Heart left ventricle (tissue), 16 donors: Measurements from ENCODE around the gene RETN. TPM values are rescaled to one million over a fixed set of nuclear protein-coding genes. Genes with fewer than 3 reads are reported as not detected.

ENCODE experiments used
- ATAC-seq, 4 donors: fragments of 200-7000 bp; cut with Tn5 transposase; one replicate each; pipeline ENCODE4 v1.9.1; 2020 to 2022; ENCODE audit warnings: moderate library complexity in 4 of 4, mild to moderate bottlenecking in 3 of 4, moderate number of reproducible peaks in 1 of 4
- DNase-seq, 5 donors: peaks; one replicate each; pipeline ENCODE4 v3.0.0-alpha.2; 2020
- H3K27ac ChIP-seq, 12 donors: fragments of 200-600 bp; sonication (generic) in 4 of 12; one replicate each; pipeline versions ENCODE4 v1.5.0 to v1.8.0; 2016 to 2022; ENCODE audit warnings: mild to moderate bottlenecking in 2 of 12
- H3K27me3 ChIP-seq, 9 donors: fragments of 200-600 bp; sonication (generic) in 2 of 9; one replicate each; pipeline versions ENCODE4 v1.5.1 to v1.8.0; 2016 to 2022; ENCODE audit warnings: mild to moderate bottlenecking in 3 of 9
- H3K36me3 ChIP-seq, 9 donors: fragments of 200-600 bp; sonication (generic) in 2 of 9; one replicate each; pipeline versions ENCODE4 v1.5.0 to v1.8.0; 2018 to 2022; ENCODE audit warnings: mild to moderate bottlenecking in 2 of 9
- H3K4me1 ChIP-seq, 12 donors: fragments of 200-600 bp; sonication (generic) in 4 of 12; one replicate each; pipeline versions ENCODE4 v1.5.0 to v1.8.0; 2016 to 2022; ENCODE audit warnings: mild to moderate bottlenecking in 3 of 12
- H3K4me3 ChIP-seq, 12 donors: fragments of 200-600 bp; sonication (generic) in 4 of 12; one replicate each; pipeline versions ENCODE4 v1.5.0 to v1.8.0; 2017 to 2022; ENCODE audit warnings: mild to moderate bottlenecking in 9 of 12, moderate library complexity in 4 of 12
- H3K9me3 ChIP-seq, 12 donors: fragments of 200-600 bp; sonication (generic) in 4 of 12; one replicate each; pipeline versions ENCODE4 v1.5.0 to v1.8.0; 2016 to 2022; ENCODE audit warnings: mild to moderate bottlenecking in 1 of 12
- POLR2A ChIP-seq, 2 donors: fragments of 450-650 bp; IDR thresholded peaks; one replicate each; pipeline ENCODE4 v1.6.1; 2017; ENCODE audit warnings: antibody characterized with exemption in 2 of 2, mild to moderate bottlenecking in 2 of 2, moderate library complexity in 2 of 2
- WGBS, 4 donors: extraction: QIAGEN DNeasy Blood & Tissue Kit in 2 of 4; methylation state at CpG; one replicate each; pipeline versions ENCODE4 v1.1.5 to v1.1.7; 2013 to 2018; 5-methylcytosine and 5-hydroxymethylcytosine counted together
- intact Hi-C, 10 donors: fragments of 100-400 bp; cut with DNase I; formaldehyde crosslinking; loops; one replicate each; pipeline versions ENCODE4 v1.11.1 to v1.14.2; 2022
- polyA plus RNA-seq, 2 donors: library from polyadenylated mRNA; stranded (reverse); fragments of 200-250 nt; gene quantifications; one replicate each; pipeline ENCODE4 v1.2.3, GENCODE V29; 2013
- total RNA-seq, 9 donors: library from RNA; depleted of rRNA in 2 of 9; stranded (reverse); fragments of >200 nt in 2 of 9; fragmentation: NEBNext Ultra II Directional in 3 of 9; extraction: Animal tissue kit (Norgen Biotek cat#: 25700) in 3 of 9; gene quantifications; one replicate each; pipeline versions ENCODE4 v1.1.0 to v1.2.4, GENCODE V29; 2016 to 2023
- TF ChIP-seq, protein P1 (sequence below), 12 donors: fragments of 200-600 bp; sonication (generic) in 4 of 12; IDR thresholded peaks; one replicate each; pipeline versions ENCODE4 v1.5.0 to v1.8.0; 2018 to 2022; ENCODE audit warnings: antibody characterized with exemption in 12 of 12, mild to moderate bottlenecking in 5 of 12
- donor health status: ischemic (EF 13 %, LVEDD 7.1; RV severe dilation, severe dysfunction).
- donor health status: healthy with polysubstance abuse.
- donor health status: DM: no; HTN: yes; CAD: no.
- donor health status: DM: no; HTN: no; CAD: no.
- donor health status: ischemic (EF 25% LVEDD 6.9; RV normal size, moderate dysfunction).
- donor health status: ischemic (EF 25% LVEDD 5.7; RV mildly dilated, moderate dysfunction).
- donor health status: healthy.
- donor health status: DM: yes; HTN: yes; CAD: no.
- donor health status: ischemic (EF 35%, LVEDD 5.7; RV mildly dilated, moderate dysfunction).
- donor health status: nonischemic (EF 11% LVEDD 7.7; RV severe dilation, severe dysfunction).
- donor health status: DM: yes; HTN: yes; CAD: no.
- donor health status: PGD.
- donor health status: ischemic (EF 29% LVEDD 5.4; RV normal size, mild dysfunction).
- donor health status: nonischemic (EF 23%, LVEDD 6.1; RV moderate dilation, normal function).

Gene RETN
- total and polyA plus RNA-seq, 11 donors = 2.6 to 9.2 (median 4.8) TPM; not detected in 8

DNA sequence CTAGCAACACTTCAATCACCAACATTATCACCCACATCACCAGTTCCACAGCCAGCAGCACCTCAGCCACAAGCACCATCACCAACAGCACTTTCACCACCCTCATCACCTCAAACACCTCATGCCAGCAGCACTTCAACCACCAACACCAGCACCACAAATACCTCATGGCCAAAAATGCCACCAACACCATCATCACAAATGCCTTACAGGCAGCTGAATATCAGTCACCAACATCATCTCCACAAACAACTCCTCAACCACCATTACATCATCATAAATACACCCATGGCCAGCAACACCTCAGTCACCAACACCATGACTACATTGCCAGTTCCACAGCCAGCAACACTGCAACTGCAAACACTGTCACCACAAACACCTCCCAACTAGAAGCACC is 22.6 kb downstream of the RETN start:
- intact Hi-C loops = no loop called here
- Histone ChIP-seq H3K4me3 (no peak overlapping the region), H3K27ac (no peak overlapping the region), H3K9me3 (no peaks in the 10 kb centered on the region), H3K36me3 (no peaks in the 10 kb centered on the region), H3K27me3 (peaks cover 0 to 24% (median 4%) of the 10 kb centered on the region in 9 donors), H3K4me1 (no peaks in the 10 kb centered on the region)
- DNase-seq = no peak
- no peak for ATAC-seq
- TF ChIP-seq, protein P1, sequence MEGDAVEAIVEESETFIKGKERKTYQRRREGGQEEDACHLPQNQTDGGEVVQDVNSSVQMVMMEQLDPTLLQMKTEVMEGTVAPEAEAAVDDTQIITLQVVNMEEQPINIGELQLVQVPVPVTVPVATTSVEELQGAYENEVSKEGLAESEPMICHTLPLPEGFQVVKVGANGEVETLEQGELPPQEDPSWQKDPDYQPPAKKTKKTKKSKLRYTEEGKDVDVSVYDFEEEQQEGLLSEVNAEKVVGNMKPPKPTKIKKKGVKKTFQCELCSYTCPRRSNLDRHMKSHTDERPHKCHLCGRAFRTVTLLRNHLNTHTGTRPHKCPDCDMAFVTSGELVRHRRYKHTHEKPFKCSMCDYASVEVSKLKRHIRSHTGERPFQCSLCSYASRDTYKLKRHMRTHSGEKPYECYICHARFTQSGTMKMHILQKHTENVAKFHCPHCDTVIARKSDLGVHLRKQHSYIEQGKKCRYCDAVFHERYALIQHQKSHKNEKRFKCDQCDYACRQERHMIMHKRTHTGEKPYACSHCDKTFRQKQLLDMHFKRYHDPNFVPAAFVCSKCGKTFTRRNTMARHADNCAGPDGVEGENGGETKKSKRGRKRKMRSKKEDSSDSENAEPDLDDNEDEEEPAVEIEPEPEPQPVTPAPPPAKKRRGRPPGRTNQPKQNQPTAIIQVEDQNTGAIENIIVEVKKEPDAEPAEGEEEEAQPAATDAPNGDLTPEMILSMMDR (IDR thresholded peaks at IDR 0.05) = no peak
- TF ChIP-seq POLR2A (IDR thresholded peaks at IDR 0.05) = no peak

DNA sequence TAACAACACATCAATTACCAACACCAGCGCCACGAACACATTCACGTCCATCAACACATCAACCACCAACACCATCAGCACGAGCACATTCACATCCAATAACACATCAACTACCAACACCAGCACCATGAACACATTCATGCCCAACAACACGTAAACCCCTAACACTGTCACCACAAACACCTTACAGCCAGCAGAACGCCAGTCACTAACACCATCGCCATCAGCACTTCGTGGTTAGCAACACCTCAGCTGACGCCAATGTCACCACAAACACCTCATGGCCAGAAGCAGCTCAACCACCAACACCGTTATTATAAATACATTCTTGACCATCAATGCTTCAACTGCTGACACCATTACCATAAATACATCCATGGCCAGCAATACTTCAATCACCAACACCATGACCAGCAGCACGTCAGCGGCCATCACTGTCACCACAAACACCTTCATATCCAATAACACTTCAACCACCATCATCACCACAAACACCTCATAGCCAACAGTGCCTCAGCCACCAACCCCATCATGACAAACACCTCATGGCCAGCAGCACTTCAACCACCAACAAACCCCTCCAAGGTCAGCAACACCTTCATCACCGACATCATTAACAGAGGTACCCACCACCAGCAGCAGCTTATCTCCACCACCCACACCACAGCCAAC is 23.7 kb downstream of the RETN start:
- WGBS, 4 donors = 69 to 93% (median 70%) methylated on average over 13 of the region's 13 CpGs
- Histone ChIP-seq H3K27ac (no peak overlapping the region), H3K9me3 (no peaks in the 10 kb centered on the region), H3K4me1 (no peaks in the 10 kb centered on the region), H3K4me3 (no peak overlapping the region), H3K27me3 (peaks cover 0 to 35% (median 9%) of the 10 kb centered on the region in 9 donors), H3K36me3 (no peaks in the 10 kb centered on the region)
- TF ChIP-seq, protein P1 (IDR thresholded peaks at IDR 0.05) = no peak
- TF ChIP-seq POLR2A (IDR thresholded peaks at IDR 0.05) = no peak
- intact Hi-C loops = no loop called here
- DNase-seq = no peak
- no peak for ATAC-seq

- Histone ChIP-seq H3K9me3 (no peaks in the 10 kb centered on the region), H3K4me3 (no peak overlapping the region), H3K4me1 (peaks cover 0 to 3% (median 0%) of the 10 kb centered on the region in 12 donors), H3K27me3 (peaks cover 0 to 42% (median 14%) of the 10 kb centered on the region in 9 donors), H3K36me3 (no peaks in the 10 kb centered on the region), H3K27ac (no peak overlapping the region)
- no peak for DNase-seq
- intact Hi-C loops = no loop called here
- no peak for ATAC-seq
- 46 to 62% (median 53%) methylated on average over 4 of the region's 4 CpGs for WGBS, 4 donors
- TF ChIP-seq, protein P1 (IDR thresholded peaks at IDR 0.05) = no peak
- TF ChIP-seq POLR2A (IDR thresholded peaks at IDR 0.05) = no peak
Observed at GRCh38 chr19:7694499-7694898, 25.6 kb downstream of the RETN start.

DNA sequence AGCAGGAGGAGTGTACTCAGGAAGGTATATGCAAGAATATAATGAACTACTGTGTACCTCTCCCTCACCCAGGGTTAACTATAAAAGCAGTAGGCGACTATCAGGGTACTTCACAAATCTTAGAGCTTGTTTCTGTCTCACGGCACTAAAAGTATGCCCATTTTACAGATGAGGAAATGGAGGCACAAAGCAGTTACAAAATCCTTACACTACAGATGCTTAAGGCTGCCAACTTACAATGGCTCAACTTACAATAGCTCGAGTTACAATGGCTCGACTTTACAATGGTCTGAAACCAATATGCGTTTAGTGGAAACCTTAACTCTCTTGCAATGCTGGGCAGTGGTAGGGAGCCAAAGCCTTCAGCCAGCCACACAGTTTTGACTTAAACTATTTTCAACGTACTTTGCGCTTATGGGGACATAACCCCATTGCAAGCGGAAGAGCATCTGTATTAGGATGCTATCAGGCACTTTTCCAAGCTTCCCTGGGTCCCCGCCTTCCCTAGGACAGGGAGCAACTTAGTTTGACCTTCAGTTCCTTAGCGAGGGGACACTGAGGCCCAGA is 29.0 kb downstream of the RETN start:
- no peak for DNase-seq
- Histone ChIP-seq H3K4me1 (peaks cover 0 to 9% (median 0%) of the 10 kb centered on the region in 12 donors), H3K36me3 (no peaks in the 10 kb centered on the region), H3K9me3 (no peaks in the 10 kb centered on the region), H3K27ac (no peak overlapping the region), H3K4me3 (no peak overlapping the region), H3K27me3 (peaks cover 0 to 52% (median 19%) of the 10 kb centered on the region in 9 donors)
- intact Hi-C loops = no loop called here
- 78 to 83% (median 79%) methylated on average over 10 of the region's 10 CpGs for WGBS, 4 donors
- ATAC-seq = no peak
- no peak for TF ChIP-seq POLR2A (IDR thresholded peaks at IDR 0.05)
- TF ChIP-seq, protein P1 (IDR thresholded peaks at IDR 0.05) = no peak
